KBM-7 (cell line): ENCODE measurements around the gene WWC1.

Experiments
- DNase-seq: peaks from one replicate; pipeline ENCODE4 v3.0.0-alpha.2; 2015
- in situ Hi-C: fragments of 300-500 bp; cut with MboI; formaldehyde crosslinking; loops from 2 replicates; pipeline ENCODE4 v1.14.3; 2020; ENCODE audit warnings: low sequenced_read_pairs, low pct_unique_long_range_greater_than_20kb, mixed read lengths

WWC1 gene

DNA sequence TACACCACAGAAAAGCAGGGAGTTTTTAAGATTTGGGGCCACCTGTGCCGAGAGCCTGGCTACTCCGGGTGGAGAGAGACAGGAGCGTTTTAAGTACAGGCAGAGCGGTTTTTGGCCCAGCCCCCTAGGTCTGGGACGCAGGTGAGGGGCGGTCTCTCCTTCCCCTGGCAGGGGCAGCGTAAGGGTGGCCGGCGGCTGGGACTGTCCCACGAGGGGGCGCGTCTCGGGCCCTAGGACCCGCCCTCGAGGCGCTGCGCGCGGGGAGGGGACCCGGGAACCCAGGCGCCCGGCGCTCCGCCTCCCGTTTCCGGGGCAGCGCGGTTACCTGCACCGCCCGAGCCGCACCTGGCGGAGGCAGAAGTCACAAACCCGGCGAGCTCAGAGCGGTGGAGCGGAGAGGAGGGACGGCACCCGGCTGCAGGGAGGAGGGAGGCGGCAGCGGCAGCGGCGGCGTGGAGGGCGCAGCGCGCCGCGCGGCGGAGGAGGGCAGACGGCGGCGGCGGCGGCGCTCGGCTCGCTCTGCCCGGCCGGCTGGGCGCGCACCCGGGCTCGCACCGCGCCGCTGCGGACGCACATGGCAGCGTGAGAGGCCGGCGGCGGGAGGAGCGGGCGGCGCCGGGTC lies at the start of gene WWC1:
WWC1 (plus strand) TSS at position 304 of the 622 bp plus-strand sequence. CDS start 508 bp downstream, outside the sequence.
- in situ Hi-C loops: no loop called here
- DNase-seq: peak; percentile 80

DNA sequence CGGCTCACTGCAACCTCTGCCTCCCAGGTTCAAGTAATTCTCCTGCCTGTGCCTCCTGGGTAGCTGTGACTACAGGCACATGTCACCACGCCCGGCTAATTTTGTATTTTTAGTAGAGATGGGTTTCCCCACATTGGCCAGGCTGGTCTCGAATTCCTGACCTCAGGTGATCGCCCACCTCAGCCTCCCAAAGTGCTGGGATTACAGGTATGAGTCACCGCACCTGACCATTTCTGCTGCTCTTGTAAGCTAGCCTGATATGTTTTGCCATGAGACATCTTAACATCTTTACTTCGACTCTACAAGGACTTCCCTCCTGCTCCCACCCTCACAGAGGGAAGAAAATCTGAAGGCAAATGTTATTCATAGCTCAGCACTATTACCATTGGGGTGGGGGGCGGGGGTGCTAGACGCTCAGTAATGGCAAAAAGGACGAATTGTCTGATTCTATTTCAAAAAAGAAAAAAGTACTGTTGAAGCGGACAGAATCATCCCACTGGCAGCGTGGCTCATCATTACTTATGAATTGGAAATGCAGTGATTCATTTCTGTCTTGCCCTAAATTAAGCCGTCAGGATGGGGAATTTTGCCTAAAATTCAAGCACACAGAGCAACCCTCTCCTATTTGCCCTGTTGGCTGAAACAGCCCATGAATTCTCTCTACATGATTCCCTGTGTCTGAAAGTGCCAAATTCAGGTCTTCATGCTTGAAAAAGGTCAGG lies 46.4 kb upstream of the WWC1 start:
- in situ Hi-C loops: no loop called here
- no peak for DNase-seq

DNA sequence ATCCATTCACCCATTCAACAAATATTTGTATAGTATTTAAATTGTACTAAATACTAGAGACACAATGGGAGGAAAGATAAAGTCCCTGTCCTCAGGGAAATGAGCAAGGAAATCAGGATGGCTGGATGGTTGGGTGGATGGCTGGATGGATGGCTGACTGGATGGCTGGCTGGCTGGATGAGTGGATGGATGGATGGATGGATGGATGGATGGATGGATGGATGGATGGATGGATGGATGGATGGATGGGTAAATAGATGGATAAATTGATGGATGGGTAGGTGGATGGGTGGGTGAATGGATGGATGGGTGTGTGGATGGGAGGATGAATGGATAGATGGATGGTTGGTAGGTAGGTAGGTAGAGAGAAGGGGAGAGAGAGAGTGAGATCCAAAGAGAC lies 41.5 kb upstream of the WWC1 start:
- in situ Hi-C loops: no loop called here
- DNase-seq: no peak

DNA sequence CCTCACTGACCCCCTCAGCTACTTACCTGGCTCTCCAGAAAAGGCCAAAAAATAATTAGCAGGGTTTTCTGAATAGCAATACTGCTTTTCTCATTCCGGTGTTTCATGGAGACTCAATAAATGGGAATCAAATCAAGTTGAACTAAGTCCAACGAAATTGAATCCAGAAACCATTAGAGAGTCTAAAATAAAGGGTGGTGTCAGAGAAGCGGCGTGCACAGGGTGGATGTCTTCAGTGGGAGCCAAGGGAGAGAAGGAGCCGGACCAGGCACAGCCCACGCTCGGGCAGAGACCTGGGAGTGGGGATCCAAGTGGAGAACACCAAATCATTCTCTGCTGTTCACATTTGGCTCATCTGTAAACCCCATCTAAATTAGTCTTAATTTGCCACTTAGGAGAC lies 40.2 kb upstream of the WWC1 start:
- in situ Hi-C loops: no loop called here
- DNase-seq: no peak

DNA sequence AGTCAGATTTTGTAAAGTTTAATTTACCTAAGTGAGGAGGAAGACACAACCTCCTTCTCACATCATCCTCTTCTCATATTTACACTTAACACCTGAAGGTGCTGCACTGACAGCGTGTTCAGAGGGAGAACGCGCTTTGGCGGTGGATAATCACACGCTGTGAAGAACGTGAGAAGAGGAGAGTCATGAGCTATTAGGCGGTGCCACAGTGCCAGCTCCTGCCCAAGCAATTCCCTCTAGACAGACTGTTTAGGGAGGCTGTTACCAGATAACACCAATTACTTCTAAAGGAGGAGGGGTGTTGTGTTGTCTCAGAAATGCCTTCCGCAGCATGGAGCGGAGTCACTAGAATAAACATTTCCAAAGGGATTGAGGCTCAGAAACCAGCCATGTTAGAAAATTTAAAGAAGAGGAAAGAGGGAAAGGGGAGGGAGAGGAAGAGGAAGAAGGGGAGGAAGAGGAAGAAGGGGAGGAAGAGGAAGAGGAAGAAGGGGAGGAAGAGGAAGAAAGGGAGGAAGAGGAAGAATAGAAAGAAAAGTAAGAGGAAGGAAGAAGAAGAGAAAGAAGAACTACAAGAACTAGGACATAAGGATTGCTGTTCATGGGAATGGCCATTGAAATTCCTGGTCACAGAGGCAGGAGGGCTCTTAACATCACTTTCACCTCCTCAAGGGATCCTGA lies 37.3 kb upstream of the WWC1 start:
- in situ Hi-C loops: no loop called here
- no peak for DNase-seq

DNA sequence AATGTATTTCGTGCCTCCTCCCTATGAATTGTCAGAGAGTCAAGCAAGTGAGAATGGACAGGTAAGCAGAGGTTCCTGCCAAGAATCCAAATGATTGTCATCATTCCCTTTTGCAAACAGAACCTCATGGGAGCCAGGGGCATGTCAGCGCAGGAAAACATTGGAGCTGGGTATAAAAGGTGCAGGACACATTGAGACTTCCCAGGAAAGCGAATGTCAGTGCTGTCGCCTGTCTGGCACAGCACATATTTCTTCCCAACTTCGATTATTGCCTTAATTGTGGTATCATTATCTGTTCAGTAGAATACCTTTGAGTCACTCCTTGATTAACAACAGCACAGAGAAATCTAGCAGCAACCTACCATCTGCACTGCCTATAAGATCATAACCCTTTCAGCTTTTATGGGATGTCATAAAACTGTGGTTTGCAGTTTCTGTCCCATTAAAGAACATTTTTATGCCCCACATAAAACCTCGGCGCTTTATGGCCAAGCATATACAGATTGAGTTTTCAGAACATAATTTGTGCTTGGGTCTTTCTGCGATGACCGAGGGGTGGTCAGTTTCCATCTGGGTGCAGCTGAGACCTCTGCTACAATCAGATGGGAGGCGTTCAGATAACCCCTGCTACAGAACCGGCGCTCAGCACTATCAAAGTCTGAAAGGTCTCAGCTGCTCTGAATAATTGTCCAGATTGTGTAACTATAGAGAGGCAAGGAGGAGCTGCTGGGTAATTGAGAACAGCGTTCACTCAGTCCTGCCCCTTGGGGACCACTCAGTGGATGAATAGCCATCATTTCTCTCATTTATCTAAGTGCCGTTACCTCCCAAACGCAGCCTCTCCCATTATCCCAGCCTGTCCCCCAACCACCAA lies 30.9 kb upstream of the WWC1 start:
- no peak for DNase-seq
- in situ Hi-C loops: no loop called here

DNA sequence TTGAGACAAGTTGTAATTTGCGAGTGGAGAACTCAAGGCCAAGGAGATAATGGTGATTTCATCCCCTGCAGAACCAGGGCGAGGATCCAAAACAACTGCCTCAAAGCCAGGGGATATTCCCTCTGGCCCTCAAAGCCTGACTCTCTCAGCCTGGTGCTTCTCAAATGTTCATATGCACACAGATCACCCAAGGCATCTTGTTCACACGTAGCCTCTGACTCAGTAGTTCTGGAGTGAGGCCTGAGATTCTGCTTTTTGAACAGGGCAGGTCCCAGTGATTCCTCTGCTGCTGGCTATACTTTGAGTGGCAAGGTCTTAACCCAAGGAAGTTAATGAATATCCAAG lies 30.2 kb upstream of the WWC1 start:
- no peak for DNase-seq
- in situ Hi-C loops: no loop called here

DNA sequence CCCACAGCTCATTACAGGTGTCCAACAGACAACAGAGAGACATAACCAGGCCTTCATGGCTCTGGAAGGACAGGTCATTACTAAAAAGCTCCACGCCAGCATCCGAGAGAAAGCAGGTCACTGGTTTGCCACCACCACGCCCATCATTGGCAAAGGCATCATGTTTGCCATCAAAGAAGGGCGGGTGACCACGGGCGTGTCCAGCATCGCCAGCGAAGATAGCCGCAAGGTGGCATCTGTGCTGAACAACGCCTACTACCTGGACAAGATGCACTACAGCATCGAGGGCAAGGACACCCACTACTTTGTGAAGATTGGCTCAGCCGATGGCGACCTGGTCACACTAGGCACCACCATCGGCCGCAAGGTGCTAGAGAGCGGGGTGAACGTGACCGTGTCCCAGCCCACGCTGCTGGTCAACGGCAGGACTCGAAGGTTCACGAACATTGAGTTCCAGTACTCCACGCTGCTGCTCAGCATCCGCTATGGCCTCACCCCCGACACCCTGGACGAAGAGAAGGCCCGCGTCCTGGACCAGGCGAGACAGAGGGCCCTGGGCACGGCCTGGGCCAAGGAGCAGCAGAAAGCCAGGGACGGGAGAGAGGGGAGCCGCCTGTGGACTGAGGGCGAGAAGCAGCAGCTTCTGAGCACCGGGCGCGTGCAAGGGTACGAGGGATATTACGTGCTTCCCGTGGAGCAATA lies 29.3 kb upstream of the WWC1 start:
- in situ Hi-C loops: no loop called here
- DNase-seq: no peak

DNA sequence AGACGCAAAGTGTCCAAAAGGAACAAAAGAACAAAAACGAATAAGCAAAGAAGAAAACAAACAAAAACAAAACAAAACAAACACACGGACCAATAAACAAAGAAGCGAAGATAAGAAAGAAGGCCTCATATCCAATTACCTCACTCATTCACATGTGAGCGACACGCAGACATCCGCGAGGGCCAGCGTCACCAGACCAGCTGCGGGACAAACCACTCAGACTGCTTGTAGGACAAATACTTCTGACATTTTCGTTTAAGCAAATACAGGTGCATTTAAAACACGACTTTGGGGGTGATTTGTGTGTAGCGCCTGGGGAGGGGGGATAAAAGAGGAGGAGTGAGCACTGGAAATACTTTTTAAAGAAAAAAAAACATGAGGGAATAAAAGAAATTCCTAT lies 28.3 kb upstream of the WWC1 start:
- in situ Hi-C loops: no loop called here
- DNase-seq: no peak

DNA sequence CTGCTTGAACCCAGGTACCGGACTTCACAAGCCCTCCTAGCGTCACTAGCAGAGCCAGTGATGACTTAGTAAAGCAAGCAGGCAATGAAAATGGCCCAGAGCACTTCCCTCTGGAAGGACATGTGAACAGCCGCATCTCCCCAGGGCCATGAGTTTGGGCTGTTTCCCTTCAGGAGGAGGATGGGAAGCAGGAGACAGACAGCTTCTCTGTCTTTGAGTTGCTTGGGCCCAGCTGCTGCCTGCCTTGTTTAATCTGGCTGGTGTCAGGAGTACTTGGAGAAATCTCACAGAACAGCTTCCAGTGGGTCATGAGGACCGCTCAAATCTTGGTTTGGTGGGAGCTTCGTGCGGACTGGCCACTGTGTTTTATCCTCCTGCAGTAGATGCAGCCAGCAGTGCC lies 25.4 kb upstream of the WWC1 start:
- no peak for DNase-seq
- in situ Hi-C loops: no loop called here

DNA sequence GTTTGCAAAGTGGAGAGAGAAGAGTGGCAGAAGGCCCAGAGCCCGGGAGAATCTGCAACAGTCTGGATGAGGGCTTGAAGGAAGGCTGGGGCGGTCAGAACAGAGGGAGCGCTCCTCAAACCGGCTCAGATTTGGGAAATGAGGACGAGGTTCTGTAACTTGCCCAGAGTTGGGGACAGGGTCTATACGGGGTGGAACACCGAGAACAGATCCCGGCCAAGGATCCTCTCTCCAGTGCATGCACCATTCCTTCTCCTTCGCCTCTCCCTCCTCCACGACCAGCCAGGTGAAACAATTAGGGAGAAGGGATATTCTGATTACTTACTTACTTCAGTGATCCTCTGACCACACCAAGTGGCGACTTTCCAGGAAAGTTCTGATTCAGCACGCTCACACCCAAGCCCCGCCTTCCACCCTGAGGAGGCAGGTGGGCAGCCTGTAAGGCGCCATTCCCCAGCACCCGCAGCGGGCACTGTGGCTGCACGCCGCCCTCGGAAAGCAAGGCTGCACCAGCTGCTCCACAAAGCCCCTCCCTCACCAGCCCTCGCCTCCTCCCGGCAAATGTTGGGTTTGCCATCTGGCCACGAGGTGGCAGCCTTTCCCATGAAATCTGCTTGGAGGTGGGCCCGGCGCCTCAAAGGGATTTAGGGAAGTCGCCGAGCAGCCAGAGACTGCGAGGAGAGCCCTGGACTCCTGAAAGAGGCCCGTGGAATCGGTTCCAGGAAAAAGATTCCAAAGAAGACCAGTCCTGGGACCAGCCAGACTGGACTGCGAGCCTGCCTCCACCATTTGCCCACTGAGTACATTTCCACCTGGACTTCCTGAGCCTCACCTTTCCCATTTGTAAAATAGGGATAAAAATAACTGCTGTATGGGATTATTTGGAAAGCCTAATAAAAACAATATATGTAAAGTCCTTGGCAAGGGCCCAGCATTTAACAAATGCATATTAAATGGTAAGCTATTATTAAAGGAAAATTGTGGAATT lies 22.2 kb upstream of the WWC1 start:
- peak; percentile 95 for DNase-seq
- in situ Hi-C loops: no loop called here

DNA sequence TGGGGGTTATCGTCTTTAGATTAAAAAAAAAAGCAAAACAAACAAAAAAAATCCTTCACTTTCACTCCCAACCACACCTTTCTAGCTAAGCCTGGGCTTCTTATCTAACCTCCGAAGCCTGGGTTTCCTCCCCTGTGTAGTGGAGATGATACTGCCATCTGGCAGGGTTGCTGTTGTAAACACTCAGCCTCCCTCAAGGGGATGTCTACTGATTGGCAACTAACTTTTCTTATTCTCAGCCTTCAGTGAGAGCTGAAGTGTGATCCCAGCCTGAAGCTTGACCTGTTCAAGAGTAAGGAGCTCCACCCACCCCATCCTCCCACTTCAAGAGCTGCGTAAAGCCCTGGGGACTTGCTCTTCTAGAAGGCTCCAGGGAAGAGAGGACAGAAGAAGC lies 21.5 kb upstream of the WWC1 start:
- in situ Hi-C loops: no loop called here

DNA sequence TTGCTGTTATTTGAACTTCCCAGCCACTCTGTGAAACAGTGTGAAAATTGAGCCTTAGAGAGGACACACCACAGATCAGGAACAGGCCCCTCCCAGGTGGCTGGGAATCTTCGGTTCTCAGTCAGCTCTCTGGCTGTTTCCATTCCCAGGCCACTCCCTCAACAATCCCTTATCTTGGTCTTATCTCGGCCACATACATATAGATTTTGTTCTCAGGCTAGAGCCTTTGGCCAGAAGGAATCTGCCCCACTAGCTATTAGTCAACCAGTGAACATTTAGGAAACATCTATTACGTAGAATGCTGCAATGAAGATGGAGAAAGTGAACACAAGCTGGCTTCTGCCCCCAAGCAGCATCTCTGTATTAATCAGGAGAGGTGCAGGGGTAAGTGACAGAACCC lies 21.0 kb upstream of the WWC1 start:
- in situ Hi-C loops: no loop called here
- DNase-seq: no peak

More for the DNA sequence above, 21.5 kb upstream of the WWC1 start:
- DNase-seq: no peak

DNA sequence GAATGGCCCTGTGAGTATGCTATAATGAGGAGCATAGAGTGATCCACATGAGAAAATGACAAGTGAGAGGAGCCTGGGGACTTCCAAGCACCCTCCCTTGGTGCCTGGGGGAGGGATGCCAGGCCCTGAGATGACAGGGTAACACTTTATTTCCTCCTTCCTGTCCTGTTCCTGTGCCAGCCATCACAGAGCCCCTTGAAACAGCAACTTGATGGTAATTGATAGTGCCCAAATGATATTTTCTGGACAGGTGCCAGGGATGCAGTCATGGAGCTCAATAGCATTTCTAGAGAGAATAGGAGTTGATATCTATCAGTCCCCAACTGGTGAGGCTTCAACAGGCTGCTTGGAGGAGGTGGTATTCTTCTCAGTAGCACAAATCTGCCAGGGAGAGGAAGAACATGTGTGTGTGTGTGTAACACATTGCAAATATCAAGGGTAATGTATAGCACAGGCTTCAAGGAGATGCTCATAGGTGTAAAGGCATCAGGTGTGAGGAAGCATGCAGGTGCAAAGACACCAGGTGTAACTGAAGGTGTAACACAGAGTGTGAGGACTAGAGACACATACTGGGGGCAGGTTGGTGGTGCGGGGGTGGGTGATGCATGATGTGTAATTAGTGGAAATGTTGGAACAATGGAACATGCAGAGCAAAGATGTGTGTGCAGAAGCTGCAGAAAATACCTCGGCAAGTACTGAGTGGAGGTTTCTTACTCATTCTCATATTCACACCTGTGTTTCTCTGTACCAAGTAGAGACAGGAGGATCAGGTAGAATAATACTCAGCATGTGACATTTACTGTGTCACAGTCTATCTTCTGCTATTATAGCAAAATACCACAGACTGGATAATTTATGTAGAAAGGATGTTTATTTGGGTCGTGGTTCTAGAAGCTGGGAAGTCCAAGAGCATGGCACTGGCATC lies 18.1 kb upstream of the WWC1 start:
- DNase-seq: no peak
- in situ Hi-C loops: no loop called here

DNA sequence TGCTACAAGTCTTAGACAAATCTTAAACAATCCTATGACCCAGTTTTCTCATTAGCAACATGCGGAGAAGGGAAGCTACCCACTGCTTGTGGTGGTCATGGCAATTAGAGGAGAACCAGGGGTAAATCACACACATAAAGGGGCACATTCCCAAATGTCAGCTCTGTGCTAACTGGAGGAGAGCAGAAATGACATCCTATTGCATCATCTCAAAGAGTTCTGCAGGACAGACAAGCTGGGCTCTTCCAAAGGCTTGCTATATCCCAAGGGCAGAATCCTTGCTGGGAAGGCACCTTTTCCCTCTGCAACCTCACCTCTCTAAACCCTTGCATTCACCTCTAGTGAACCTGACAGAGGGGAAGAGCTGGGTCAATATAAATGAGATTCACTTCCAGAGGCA lies 17.0 kb upstream of the WWC1 start:
- in situ Hi-C loops: no loop called here
- DNase-seq: no peak

DNA sequence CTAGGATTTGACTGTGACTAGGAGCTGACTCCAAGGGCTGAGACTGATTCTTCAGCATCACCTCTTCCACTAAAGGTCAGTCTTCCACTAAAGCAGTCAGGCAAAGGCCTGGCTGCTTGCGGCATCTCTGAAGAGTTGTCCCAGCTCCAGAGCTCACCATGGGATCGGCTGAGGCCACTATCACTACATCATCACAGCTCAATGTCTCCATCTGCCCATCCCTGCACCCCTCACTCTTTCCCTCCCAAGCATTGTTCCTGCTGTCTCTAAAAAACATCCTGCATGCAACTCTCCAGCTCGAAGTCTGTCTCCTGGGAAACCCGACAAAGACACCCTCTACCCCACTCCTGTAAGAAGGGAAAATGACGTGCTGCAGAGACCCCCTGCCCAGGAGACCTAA lies 15.5 kb upstream of the WWC1 start:
- in situ Hi-C loops: no loop called here

DNA sequence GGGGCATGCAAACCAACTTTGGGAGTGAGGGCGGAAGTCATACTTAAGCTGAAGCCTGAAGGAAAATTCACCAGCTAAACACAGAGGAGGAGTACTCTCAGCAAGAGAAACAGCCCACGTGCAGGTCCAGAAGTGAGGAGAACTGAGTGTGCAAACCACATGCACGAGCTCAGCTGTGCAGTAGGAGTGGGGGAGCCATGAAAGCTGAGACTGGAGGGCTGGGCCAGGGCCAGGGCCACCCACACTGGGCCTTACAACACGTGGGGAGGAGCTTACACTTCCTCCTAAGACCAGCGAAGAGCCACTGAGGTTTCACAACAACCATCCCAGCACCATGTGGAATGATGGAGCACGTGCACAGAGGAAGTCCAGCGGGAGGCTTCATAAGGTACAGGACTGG lies 9.3 kb upstream of the WWC1 start:
- DNase-seq: peak; percentile 67
- in situ Hi-C loops: no loop called here

More for the DNA sequence above, 15.5 kb upstream of the WWC1 start:
- DNase-seq: no peak
